HK-2 (cell line): ENCODE measurements around the gene ACTR1B.
"Not testable (repeated sequence)": the region's sequence is repeated elsewhere in the genome, so short reads cannot be mapped to it uniquely, and the experiment has no call there.

ENCODE experiments used
- DNase-seq: peaks from one replicate; pipeline ENCODE4 v3.0.0-alpha.2; 2018; ENCODE audit not compliant: unreplicated experiment

ACTR1B gene

GRCh38 chr2:97663962-97664635 is at the start of gene ACTR1B:
TSS of gene ACTR1B (minus strand) at chr2:97664044. CDS start at chr2:97663890, 154 bp downstream.
- DNase-seq: peak; percentile 99

- no peak for DNase-seq
These were observed 49.0 kb upstream of the ACTR1B start for GRCh38 chr2:97712693-97713295.

- not testable (repeated sequence) for DNase-seq
These were observed 48.3 kb upstream of the ACTR1B start for GRCh38 chr2:97712175-97712574.

- DNase-seq: no peak
These were observed 47.5 kb upstream of the ACTR1B start for GRCh38 chr2:97711394-97711711.

GRCh38 chr2:97708608-97709007 is 44.8 kb upstream of the ACTR1B start:
- DNase-seq: no peak

GRCh38 chr2:97708048-97708380 is 44.2 kb upstream of the ACTR1B start:
- DNase-seq: no peak

- no peak for DNase-seq
These were observed 43.7 kb upstream of the ACTR1B start for GRCh38 chr2:97707362-97708047.

- no peak for DNase-seq
These were observed 43.0 kb upstream of the ACTR1B start for GRCh38 chr2:97706708-97707345.

GRCh38 chr2:97706112-97706511 is 42.3 kb upstream of the ACTR1B start:
- no peak for DNase-seq

GRCh38 chr2:97704989-97705388 is 41.1 kb upstream of the ACTR1B start:
- DNase-seq: no peak

GRCh38 chr2:97703741-97704140 is 39.9 kb upstream of the ACTR1B start:
- no peak for DNase-seq

- no peak for DNase-seq
These were observed 39.1 kb upstream of the ACTR1B start for GRCh38 chr2:97702731-97703470.

- no peak for DNase-seq
These were observed 38.1 kb upstream of the ACTR1B start for GRCh38 chr2:97701851-97702465.

- DNase-seq: no peak
These were observed 37.3 kb upstream of the ACTR1B start for GRCh38 chr2:97701186-97701585.

GRCh38 chr2:97699765-97700444 is 36.1 kb upstream of the ACTR1B start:
- DNase-seq: peak; percentile 43

- no peak for DNase-seq
These were observed 34.7 kb upstream of the ACTR1B start for GRCh38 chr2:97698530-97698929.

GRCh38 chr2:97697252-97698235 is 33.7 kb upstream of the ACTR1B start:
- peak; percentile 87 for DNase-seq

GRCh38 chr2:97695744-97696143 is 31.9 kb upstream of the ACTR1B start:
- no peak for DNase-seq

- no peak for DNase-seq
These were observed 29.6 kb upstream of the ACTR1B start for GRCh38 chr2:97693476-97693875.

GRCh38 chr2:97691166-97691565 is 27.3 kb upstream of the ACTR1B start:
- no peak for DNase-seq
